HCT116 (cell line): ENCODE measurements around the gene ATP6V1B1.
"Not testable (repeated sequence)": the region's sequence is repeated elsewhere in the genome, so short reads cannot be mapped to it uniquely, and the experiment has no call there.

Experiments
- CEBPB ChIP-seq: IDR thresholded peaks from 2 replicates; pipeline ENCODE4 v1.6.1; 2012; ENCODE audit warnings: low read depth
- EZH2 ChIP-seq: fragments of 200-600 bp; sonication (generic); IDR thresholded peaks from 2 replicates; pipeline ENCODE4 v1.6.1; 2017; ENCODE audit warnings: antibody characterized with exemption, mixed run types
- JUND ChIP-seq: IDR thresholded peaks from 2 replicates; pipeline ENCODE4 v1.6.1; 2012
- POLR2A ChIP-seq: IDR thresholded peaks from 2 replicates; pipeline ENCODE4 v1.7.0; 2011; ENCODE audit warnings: borderline replicate concordance; ENCODE audit not compliant: insufficient read depth, insufficient read length; ENCODE audit errors: extremely low read depth
- POLR2AphosphoS5 ChIP-seq: IDR thresholded peaks from 2 replicates; pipeline ENCODE4 v1.6.1; 2011; ENCODE audit warnings: mild to moderate bottlenecking, low read depth, low read length, moderate library complexity
- RAD21 ChIP-seq: IDR thresholded peaks from 2 replicates; pipeline ENCODE4 v1.6.1; 2012; ENCODE audit warnings: low read depth, mild to moderate bottlenecking
- TF ChIP-seq, protein P1 (sequence below), 3 experiments: fragments of 200-600 bp in 1 of 3; sonication (generic) in 1 of 3; IDR thresholded peaks in 2 of 3; conservative IDR thresholded peaks in 1 of 3; 2 replicates each; pipeline ENCODE4 v1.5.1; 2012 to 2017; ENCODE audit warnings: low read depth in 2 of 3, low read length in 2 of 3, antibody characterized with exemption in 1 of 3, borderline replicate concordance in 1 of 3, control low read depth in 1 of 3, mild to moderate bottlenecking in 1 of 3, mixed read lengths in 1 of 3, mixed run types in 1 of 3, moderate library complexity in 1 of 3; ENCODE audit not compliant: insufficient read depth in 1 of 3
- TF ChIP-seq, protein P2 (sequence below): IDR thresholded peaks from 2 replicates; pipeline ENCODE4 v1.6.1; 2012

DNA sequence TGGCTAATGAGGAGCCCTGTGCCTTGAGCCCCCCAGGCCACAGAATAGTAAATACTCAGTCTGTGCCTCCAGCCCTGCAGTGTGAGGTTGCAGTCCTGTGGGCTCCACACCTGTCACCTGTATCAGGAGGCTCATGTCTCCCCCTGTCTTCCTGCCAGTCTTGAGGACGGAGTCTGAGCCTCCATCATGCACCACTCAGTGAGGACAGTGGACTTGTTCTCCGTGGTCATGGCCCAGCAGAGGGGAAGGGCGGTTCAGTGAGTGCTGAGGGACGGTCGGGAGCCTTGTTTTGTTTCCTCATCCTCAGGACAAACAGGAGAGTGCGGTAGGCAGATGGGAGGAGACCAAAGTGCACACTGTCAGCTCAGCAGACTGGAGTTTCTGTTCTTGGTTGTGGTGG lies 76.1 kb downstream of the ATP6V1B1 start:
- TF ChIP-seq CEBPB, POLR2AphosphoS5, EZH2, POLR2A, JUND, RAD21: not testable (repeated sequence)
- TF ChIP-seq, protein P1, sequence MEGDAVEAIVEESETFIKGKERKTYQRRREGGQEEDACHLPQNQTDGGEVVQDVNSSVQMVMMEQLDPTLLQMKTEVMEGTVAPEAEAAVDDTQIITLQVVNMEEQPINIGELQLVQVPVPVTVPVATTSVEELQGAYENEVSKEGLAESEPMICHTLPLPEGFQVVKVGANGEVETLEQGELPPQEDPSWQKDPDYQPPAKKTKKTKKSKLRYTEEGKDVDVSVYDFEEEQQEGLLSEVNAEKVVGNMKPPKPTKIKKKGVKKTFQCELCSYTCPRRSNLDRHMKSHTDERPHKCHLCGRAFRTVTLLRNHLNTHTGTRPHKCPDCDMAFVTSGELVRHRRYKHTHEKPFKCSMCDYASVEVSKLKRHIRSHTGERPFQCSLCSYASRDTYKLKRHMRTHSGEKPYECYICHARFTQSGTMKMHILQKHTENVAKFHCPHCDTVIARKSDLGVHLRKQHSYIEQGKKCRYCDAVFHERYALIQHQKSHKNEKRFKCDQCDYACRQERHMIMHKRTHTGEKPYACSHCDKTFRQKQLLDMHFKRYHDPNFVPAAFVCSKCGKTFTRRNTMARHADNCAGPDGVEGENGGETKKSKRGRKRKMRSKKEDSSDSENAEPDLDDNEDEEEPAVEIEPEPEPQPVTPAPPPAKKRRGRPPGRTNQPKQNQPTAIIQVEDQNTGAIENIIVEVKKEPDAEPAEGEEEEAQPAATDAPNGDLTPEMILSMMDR (IDR thresholded peaks at IDR 0.05 in 2 of 3, conservative IDR thresholded peaks at IDR 0.05 in 1 of 3; ENCODE audit: borderline replicate concordance in 1 of 3, insufficient read depth in 1 of 3, low read depth in 2 of 3, low read length in 2 of 3), result not testable (repeated sequence)
- TF ChIP-seq, protein P2, sequence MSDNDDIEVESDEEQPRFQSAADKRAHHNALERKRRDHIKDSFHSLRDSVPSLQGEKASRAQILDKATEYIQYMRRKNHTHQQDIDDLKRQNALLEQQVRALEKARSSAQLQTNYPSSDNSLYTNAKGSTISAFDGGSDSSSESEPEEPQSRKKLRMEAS, result not testable (repeated sequence)
